Thoracic aorta (tissue), 2 donors: ENCODE data around the gene ATP2B2. TPM values are rescaled to one million over a fixed set of nuclear protein-coding genes. Genes with fewer than 3 reads are reported as not detected.

ENCODE experiments used
- ATAC-seq: fragments of 150-250 bp; one replicate; pipeline ENCODE4 v1.8.0; 2017; ENCODE audit warnings: low read depth; ENCODE audit not compliant: insufficient number of reproducible peaks, low FRiP score
- DNase-seq: peaks from one replicate; pipeline ENCODE4 v3.0.0-alpha.2; 2020; ENCODE audit warnings: low spot score
- H3K27ac ChIP-seq, 2 donors: fragments of 200-600 bp; sonication (generic); 1 replicate in 1 of 2; 2 replicates in 1 of 2; pipeline ENCODE4 v1.5.1; 2016; ENCODE audit warnings: mild to moderate bottlenecking in 2 of 2, moderate library complexity in 2 of 2
- H3K27me3 ChIP-seq: fragments of 200-600 bp; sonication (generic); replicated peaks from 2 replicates; pipeline ENCODE4 v1.6.0; 2016; ENCODE audit warnings: mild to moderate bottlenecking; ENCODE audit not compliant: insufficient read depth
- H3K36me3 ChIP-seq: fragments of 200-600 bp; sonication (generic); one replicate; pipeline ENCODE4 v1.5.1; 2016
- H3K4me1 ChIP-seq, 2 donors: fragments of 200-600 bp; sonication (generic); 1 replicate in 1 of 2; 2 replicates in 1 of 2; pipeline versions ENCODE4 v1.5.1 to v1.6.0; 2016; ENCODE audit warnings: low read depth in 2 of 2, mild to moderate bottlenecking in 1 of 2; ENCODE audit not compliant: control insufficient read depth in 1 of 2
- H3K4me3 ChIP-seq: fragments of 200-600 bp; sonication (generic); 2 replicates; pipeline ENCODE4 v1.5.1; 2016; ENCODE audit warnings: mild to moderate bottlenecking
- H3K9me3 ChIP-seq: fragments of 200-600 bp; sonication (generic); 2 replicates; pipeline ENCODE4 v1.5.1; 2016
- total RNA-seq, 2 donors: library from RNA; depleted of rRNA; stranded (reverse); fragments of >200 nt; gene quantifications; one replicate each; pipeline versions ENCODE4 v1.1.0 to v1.2.3, GENCODE V29; 2016
- TF ChIP-seq, protein P1 (sequence below): fragments of 200-600 bp; sonication (generic); IDR thresholded peaks from one replicate; pipeline ENCODE4 v1.5.1; 2019; ENCODE audit warnings: antibody characterized with exemption

The ATP2B2 gene
- total RNA-seq, 2 donors from 2014 or later = not detected

DNA sequence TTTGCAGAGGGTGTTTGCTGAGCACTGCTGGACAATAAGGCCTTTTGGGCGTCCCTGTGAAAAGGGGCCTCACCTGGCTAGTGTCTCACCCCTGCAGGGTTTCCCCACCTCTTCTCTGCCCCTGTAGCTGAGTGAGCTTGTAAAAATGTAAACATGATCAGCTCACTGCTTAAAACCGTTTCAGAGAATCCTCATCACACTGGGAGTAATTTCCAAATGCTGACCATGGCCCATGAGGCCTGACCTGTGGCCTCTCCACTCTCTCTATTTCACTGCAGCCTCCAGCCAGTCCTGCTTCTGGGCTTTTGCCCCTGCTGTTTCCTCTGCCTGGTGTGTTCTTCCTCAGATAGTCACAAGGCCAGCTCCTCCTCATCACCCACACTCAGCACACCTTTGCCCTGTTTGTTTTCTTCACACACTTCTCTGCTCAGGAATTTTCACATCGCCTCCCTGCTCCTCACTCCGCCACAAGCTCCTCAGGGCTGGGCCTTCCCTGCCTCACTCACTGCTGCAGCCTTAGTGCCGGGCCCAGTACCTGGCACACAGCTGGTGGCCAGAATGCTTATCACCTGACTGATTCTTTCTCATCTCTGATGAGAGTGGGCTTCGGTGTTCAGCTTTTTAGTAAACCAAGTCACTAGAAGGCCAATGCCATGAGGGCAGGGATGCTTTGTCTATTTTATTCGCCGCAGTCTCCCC lies 105.2 kb downstream of the ATP2B2 start:
- H3K36me3 ChIP-seq = no peaks in the 10 kb centered on the region
- no peaks in the 10 kb centered on the region for H3K9me3 ChIP-seq
- no peak for DNase-seq
- no peak overlapping the region for H3K27ac ChIP-seq
- H3K27me3 ChIP-seq = no peaks in the 10 kb centered on the region
- H3K4me1 ChIP-seq = no peaks in the 10 kb centered on the region
- H3K4me3 ChIP-seq = no peak overlapping the region
- ATAC-seq = no peak
- TF ChIP-seq, protein P1, sequence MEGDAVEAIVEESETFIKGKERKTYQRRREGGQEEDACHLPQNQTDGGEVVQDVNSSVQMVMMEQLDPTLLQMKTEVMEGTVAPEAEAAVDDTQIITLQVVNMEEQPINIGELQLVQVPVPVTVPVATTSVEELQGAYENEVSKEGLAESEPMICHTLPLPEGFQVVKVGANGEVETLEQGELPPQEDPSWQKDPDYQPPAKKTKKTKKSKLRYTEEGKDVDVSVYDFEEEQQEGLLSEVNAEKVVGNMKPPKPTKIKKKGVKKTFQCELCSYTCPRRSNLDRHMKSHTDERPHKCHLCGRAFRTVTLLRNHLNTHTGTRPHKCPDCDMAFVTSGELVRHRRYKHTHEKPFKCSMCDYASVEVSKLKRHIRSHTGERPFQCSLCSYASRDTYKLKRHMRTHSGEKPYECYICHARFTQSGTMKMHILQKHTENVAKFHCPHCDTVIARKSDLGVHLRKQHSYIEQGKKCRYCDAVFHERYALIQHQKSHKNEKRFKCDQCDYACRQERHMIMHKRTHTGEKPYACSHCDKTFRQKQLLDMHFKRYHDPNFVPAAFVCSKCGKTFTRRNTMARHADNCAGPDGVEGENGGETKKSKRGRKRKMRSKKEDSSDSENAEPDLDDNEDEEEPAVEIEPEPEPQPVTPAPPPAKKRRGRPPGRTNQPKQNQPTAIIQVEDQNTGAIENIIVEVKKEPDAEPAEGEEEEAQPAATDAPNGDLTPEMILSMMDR = no peak

DNA sequence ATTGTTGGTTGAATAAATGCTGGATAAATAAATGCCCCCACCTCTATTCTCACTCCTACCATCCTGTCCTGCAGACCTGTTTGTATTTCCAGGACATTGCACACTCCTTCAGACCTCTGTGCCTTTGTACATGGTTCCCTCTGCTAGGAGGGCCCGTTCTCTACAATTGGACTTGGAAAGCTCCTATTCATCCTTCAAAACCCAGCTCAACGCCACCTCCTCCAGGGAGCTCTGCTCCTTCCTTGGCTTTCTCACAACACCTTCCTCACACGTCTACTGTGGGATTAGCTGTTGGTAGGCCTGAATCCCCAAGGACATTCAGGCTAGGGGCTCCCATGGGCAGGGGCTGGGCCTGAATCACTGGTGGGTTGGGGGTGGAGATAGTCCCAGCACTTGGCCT lies 105.8 kb downstream of the ATP2B2 start:
- ATAC-seq = no peak
- no peaks in the 10 kb centered on the region for H3K27me3 ChIP-seq
- TF ChIP-seq, protein P1 = no peak
- no peaks in the 10 kb centered on the region for H3K4me1 ChIP-seq
- H3K4me3 ChIP-seq = no peak overlapping the region
- H3K27ac ChIP-seq = no peak overlapping the region
- no peaks in the 10 kb centered on the region for H3K9me3 ChIP-seq
- H3K36me3 ChIP-seq = no peaks in the 10 kb centered on the region
- DNase-seq = no peak

DNA sequence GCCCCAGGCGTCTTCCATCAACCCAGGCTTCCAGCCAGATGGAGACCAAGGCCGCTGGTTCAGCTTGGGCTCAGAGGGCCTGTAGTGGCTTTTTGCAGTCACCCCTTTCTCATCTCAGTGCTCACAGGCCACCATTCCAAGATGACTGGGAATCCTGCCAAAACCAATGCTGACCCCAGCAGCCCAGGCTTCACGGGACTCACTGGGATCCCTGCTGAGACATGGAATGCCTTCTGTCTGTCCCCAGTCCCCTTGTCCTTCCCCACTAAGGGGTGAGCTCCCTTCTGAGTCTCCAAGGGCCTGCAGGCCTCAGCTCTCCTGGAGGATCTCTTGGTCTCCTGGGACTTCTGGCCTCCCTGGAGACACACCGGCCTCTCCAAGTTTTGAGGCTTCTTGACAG lies 107.0 kb downstream of the ATP2B2 start:
- Histone ChIP-seq H3K27me3 (no peaks in the 10 kb centered on the region), H3K27ac (no peak overlapping the region), H3K4me3 (no peak overlapping the region), H3K9me3 (no peaks in the 10 kb centered on the region), H3K4me1 (no peaks in the 10 kb centered on the region), H3K36me3 (no peaks in the 10 kb centered on the region)
- no peak for ATAC-seq
- no peak for DNase-seq
- TF ChIP-seq, protein P1 = no peak

DNA sequence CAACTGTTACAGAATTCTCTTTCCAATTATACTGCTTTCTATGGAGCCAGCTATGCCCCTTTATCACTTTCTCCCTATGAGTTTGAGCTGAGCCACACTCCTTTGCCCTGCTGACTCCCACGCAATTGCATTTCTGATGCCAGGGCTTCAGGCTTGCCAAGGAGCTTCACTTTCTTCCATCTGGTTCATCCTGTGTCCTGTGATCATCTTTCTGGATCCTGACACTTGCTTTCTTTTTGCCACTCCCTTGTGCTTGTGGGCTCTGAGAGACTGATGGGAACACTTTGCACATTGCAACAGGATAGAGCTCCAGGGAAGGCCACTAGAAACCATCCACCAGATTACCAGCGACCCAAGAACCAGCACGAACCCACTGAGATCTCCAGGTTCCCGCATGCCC lies 107.5 kb downstream of the ATP2B2 start:
- TF ChIP-seq, protein P1 = no peak

DNA sequence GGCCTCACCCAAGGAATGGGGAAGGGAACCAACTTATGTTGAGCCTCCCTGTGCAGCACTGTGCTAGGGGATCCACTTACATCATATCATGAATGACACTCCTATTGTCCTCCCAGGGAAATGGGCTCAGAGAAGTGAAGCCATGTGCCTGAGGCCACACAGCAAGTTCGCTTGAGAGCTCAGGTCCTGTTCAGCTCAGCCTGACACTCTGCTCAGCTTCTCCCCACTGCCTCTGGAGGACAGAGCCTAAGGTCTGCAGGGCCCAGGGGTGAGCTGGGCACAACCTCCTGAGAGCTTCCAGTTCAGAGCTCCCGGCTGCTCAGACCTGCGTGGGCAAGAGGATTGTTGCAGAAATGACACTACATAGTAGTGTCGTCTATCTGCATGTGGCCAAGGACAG lies 108.5 kb downstream of the ATP2B2 start:
- no peak for DNase-seq
- Histone ChIP-seq H3K9me3 (no peaks in the 10 kb centered on the region), H3K27ac (no peak overlapping the region), H3K4me1 (no peaks in the 10 kb centered on the region), H3K36me3 (no peaks in the 10 kb centered on the region), H3K4me3 (no peak overlapping the region), H3K27me3 (no peaks in the 10 kb centered on the region)
- TF ChIP-seq, protein P1 = no peak
- ATAC-seq = no peak

More for the DNA sequence above, 107.5 kb downstream of the ATP2B2 start:
- Histone ChIP-seq H3K9me3 (no peaks in the 10 kb centered on the region), H3K36me3 (no peaks in the 10 kb centered on the region), H3K4me3 (no peak overlapping the region), H3K4me1 (no peaks in the 10 kb centered on the region), H3K27ac (no peak overlapping the region), H3K27me3 (no peaks in the 10 kb centered on the region)
- no peak for DNase-seq
- no peak for ATAC-seq
